K562 (cell line): ENCODE data around the gene NOVA1. TPM values are rescaled to one million over a fixed set of nuclear protein-coding genes. Genes with fewer than 3 reads are reported as not detected.

Experiments used
- ATAC-seq: fragments of 200-7000 bp; cut with Tn5 transposase; 3 replicates; pipeline ENCODE4 v1.9.1; 2020; ENCODE audit warnings: moderate library complexity
- BruUV-seq: library from RNA; stranded (reverse); fragments of 400-500 nt; replicated peaks from 2 replicates; lab custom pipeline; 2021; lab: Mats Ljungman, UMichigan
- CTCF ChIA-PET: fragments of 300-600 bp; formaldehyde crosslinking; extraction: SDS; loops from one replicate; lab custom pipeline; 2021; ENCODE audit warnings: low intra/inter-chr PET ratio; lab: Yijun Ruan, JAX
- POLR2A ChIA-PET: fragments of 300-600, 350-650 bp; sonication (Branson Sonifier 250); formaldehyde crosslinking; extraction: SDS; loops from one replicate; lab custom pipeline; 2021; ENCODE audit warnings: antibody characterized with exemption, inconsistent platforms; lab: Yijun Ruan, JAX
- DNase-seq, 4 experiments: peaks; one replicate each; pipeline versions ENCODE4 v3.0.0 to v3.0.0-alpha.2; 2011 to 2018; ENCODE audit warnings: low spot score in 3 of 4, mixed read lengths in 3 of 4; ENCODE audit errors: extremely low read depth in 1 of 4
- FAIRE-seq: peaks from 2 replicates; lab custom pipeline; 2011; peaks lifted over from hg19 to GRCh38; lab: Jason Lieb, UNC
- H2AFZ ChIP-seq: 2 replicates; pipeline ENCODE4 v1.6.0; 2011; ENCODE audit warnings: low read depth, low read length, control low read depth, inconsistent platforms
- H3K27ac ChIP-seq: fragments of 200-600 bp; 3 replicates; pipeline ENCODE4 v1.8.0; 2011; ENCODE audit warnings: low read depth, mild to moderate bottlenecking, control low read depth, inconsistent platforms, low read length, moderate library complexity, mixed read lengths; ENCODE audit errors: extremely low read depth
- H3K27me3 ChIP-seq, 2 experiments: fragments of 300-600 bp in 1 of 2; 2 replicates in 1 of 2; 3 replicates in 1 of 2; pipeline versions ENCODE4 v1.6.0 to v1.8.0; 2011; ENCODE audit warnings: inconsistent platforms in 2 of 2, low read length in 2 of 2, mild to moderate bottlenecking in 1 of 2, mixed read lengths in 1 of 2, moderate library complexity in 1 of 2; ENCODE audit not compliant: control insufficient read depth in 2 of 2, insufficient read depth in 2 of 2
- H3K36me3 ChIP-seq: fragments of 300-600 bp; 3 replicates; pipeline ENCODE4 v1.8.0; 2011; ENCODE audit warnings: mild to moderate bottlenecking, low read length, inconsistent platforms; ENCODE audit not compliant: control insufficient read depth, insufficient read depth
- H3K4me1 ChIP-seq, 2 experiments: fragments of 200-600 bp in 1 of 2; replicated peaks in 1 of 2; 2 replicates in 1 of 2; 3 replicates in 1 of 2; pipeline versions ENCODE4 v1.5.1 to v1.8.0; 2011; ENCODE audit warnings: inconsistent platforms in 2 of 2, low read length in 2 of 2, mild to moderate bottlenecking in 1 of 2, mixed read lengths in 1 of 2, moderate library complexity in 1 of 2; ENCODE audit not compliant: control insufficient read depth in 2 of 2, insufficient read depth in 2 of 2
- H3K4me2 ChIP-seq: 2 replicates; pipeline ENCODE4 v1.6.1; 2011; ENCODE audit warnings: low read length, control low read depth, inconsistent platforms, mixed read lengths; ENCODE audit not compliant: insufficient read depth
- H3K4me3 ChIP-seq: fragments of 200-600 bp; sonication (generic), shearing (Covaris generic); 2 replicates; pipeline ENCODE4 v1.5.1; 2016; ENCODE audit warnings: control low read depth, inconsistent platforms
- H3K79me2 ChIP-seq: fragments of 200-600 bp; 3 replicates; pipeline ENCODE4 v1.8.0; 2011; ENCODE audit warnings: low read length, inconsistent platforms; ENCODE audit not compliant: control insufficient read depth, insufficient read depth
- H3K9ac ChIP-seq, 2 experiments: 2 replicates each; pipeline versions ENCODE4 v1.6.0 to v1.6.1; 2011; ENCODE audit warnings: low read depth in 2 of 2, low read length in 2 of 2, control low read depth in 1 of 2, inconsistent platforms in 1 of 2, mild to moderate bottlenecking in 1 of 2, mixed read lengths in 1 of 2; ENCODE audit not compliant: insufficient read depth in 1 of 2
- H3K9me1 ChIP-seq: one replicate; pipeline ENCODE4 v1.6.0; 2011; ENCODE audit warnings: inconsistent platforms, mild to moderate bottlenecking, low read length, moderate library complexity; ENCODE audit not compliant: control insufficient read depth, insufficient read depth
- H3K9me3 ChIP-seq: replicated peaks from 2 replicates; pipeline ENCODE4 v1.5.1; 2011; ENCODE audit warnings: low read depth, low read length, inconsistent platforms; ENCODE audit not compliant: control insufficient read depth, insufficient read depth
- H4K20me1 ChIP-seq: replicated peaks from 2 replicates; pipeline ENCODE4 v1.6.1; 2011; ENCODE audit warnings: low read length, inconsistent platforms, mixed read lengths; ENCODE audit not compliant: control insufficient read depth, insufficient read depth
- CEBPB ChIP-seq: fragments of 450-650 bp; IDR thresholded peaks from 2 replicates; pipeline ENCODE4 v1.6.1; 2016; ENCODE audit warnings: missing genetic modification characterization, missing compliant biosample characterization
- EHMT2 ChIP-seq: fragments of 450-650 bp; IDR thresholded peaks from 2 replicates; pipeline ENCODE4 v1.6.1; 2018; ENCODE audit warnings: antibody characterized with exemption
- ERF ChIP-seq: fragments of 450-650 bp; formaldehyde crosslinking; IDR thresholded peaks from 2 replicates; pipeline ENCODE4 v1.4.0; 2020; ENCODE audit warnings: mild to moderate bottlenecking, mixed read lengths
- FOS ChIP-seq: IDR thresholded peaks from 3 replicates; pipeline ENCODE4 v1.6.1; 2011; ENCODE audit not compliant: insufficient read length; ENCODE audit errors: extremely low read depth
- KAT2B ChIP-seq: IDR thresholded peaks from one replicate; pipeline ENCODE4 v1.6.1; 2012; ENCODE audit warnings: low read depth, mild to moderate bottlenecking, control low read depth, inconsistent platforms, low read length, moderate library complexity
- KLF10 ChIP-seq: fragments of 250-450 bp; sonication (Bioruptor Pico); IDR thresholded peaks from 2 replicates; pipeline ENCODE4 v1.6.1; 2021; ENCODE audit warnings: matching md5 sums
- NCOA4 ChIP-seq: fragments of 450-650 bp; IDR thresholded peaks from 2 replicates; pipeline ENCODE4 v1.6.1; 2018; ENCODE audit warnings: mild to moderate bottlenecking; ENCODE audit not compliant: partially characterized antibody
- POLR2AphosphoS5 ChIP-seq: IDR thresholded peaks from 2 replicates; pipeline ENCODE4 v1.6.1; 2011; ENCODE audit warnings: mild to moderate bottlenecking, low read depth, low read length, moderate library complexity; ENCODE audit not compliant: control insufficient read depth, insufficient read depth
- POLR3A ChIP-seq: IDR thresholded peaks from 2 replicates; pipeline ENCODE4 v1.6.1; 2011; ENCODE audit warnings: borderline replicate concordance, mild to moderate bottlenecking, moderate library complexity; ENCODE audit not compliant: insufficient read length, insufficient read depth; ENCODE audit errors: extremely low read depth
- RB1 ChIP-seq: fragments of 450-650 bp; IDR thresholded peaks from 2 replicates; pipeline ENCODE4 v1.6.1; 2017; ENCODE audit warnings: low read depth, mild to moderate bottlenecking
- SREBF1 ChIP-seq: fragments of 150-350 bp; IDR thresholded peaks from 2 replicates; pipeline ENCODE4 v1.6.1; 2014; ENCODE audit warnings: antibody characterized with exemption, low read depth, low read length, borderline replicate concordance
- STAT5B ChIP-seq: fragments of 250-450 bp; sonication (Bioruptor Pico); IDR thresholded peaks from 2 replicates; pipeline ENCODE4 v1.8.0; 2021; ENCODE audit warnings: mild to moderate bottlenecking, inconsistent platforms
- TRIM28 ChIP-seq: fragments of 450-650 bp; IDR thresholded peaks from 2 replicates; pipeline ENCODE4 v1.6.1; 2017
- XRCC4 ChIP-seq: IDR thresholded peaks from one replicate; pipeline ENCODE4 v1.6.1; 2011; ENCODE audit not compliant: insufficient read depth, insufficient read length; ENCODE audit errors: extremely low read depth
- ZNF274 ChIP-seq: IDR thresholded peaks from 2 replicates; pipeline ENCODE4 v1.6.1; 2011; ENCODE audit warnings: low read depth, mild to moderate bottlenecking, low read length, moderate library complexity, borderline replicate concordance
- ZNF431 ChIP-seq: sonication (generic); formaldehyde crosslinking; IDR thresholded peaks from 2 replicates; pipeline ENCODE4 v1.8.0; 2022; ENCODE audit warnings: mild to moderate bottlenecking, missing genetic modification reagents
- ZNF778 ChIP-seq: fragments of 450-650 bp; formaldehyde crosslinking; IDR thresholded peaks from 2 replicates; pipeline ENCODE4 v1.4.0; 2020; ENCODE audit warnings: mild to moderate bottlenecking, moderate library complexity
- ZNF780A ChIP-seq: fragments of 250-450 bp; sonication (Bioruptor Pico); IDR thresholded peaks from 2 replicates; pipeline ENCODE4 v1.5.0; 2021; ENCODE audit warnings: mild to moderate bottlenecking
- WGBS: fragments of 100-300 bp; shearing (Covaris generic); methylation state at CpG from one replicate; pipeline ENCODE4 v1.1.6; 2016; ENCODE audit warnings: low coverage, mixed read lengths; ENCODE audit not compliant: insufficient coverage; ENCODE audit errors: missing lambda C conversion rate; 5-methylcytosine and 5-hydroxymethylcytosine counted together
- in situ Hi-C: fragments of 300-500 bp; cut with MboI; formaldehyde crosslinking; loops from 4 replicates; pipeline ENCODE4 v1.15.0; 2018; ENCODE audit warnings: inconsistent platforms, mixed read lengths
- intact Hi-C: fragments of 100-400 bp; cut with micrococcal nuclease; formaldehyde crosslinking; loops from 2 replicates; pipeline ENCODE4 v1.14.2; 2022
- polyA plus RNA-seq, 8 experiments: library from polyadenylated mRNA; depleted of rRNA in 4 of 8; stranded (reverse) in 5 of 8; unstranded in 3 of 8; fragments of >200 nt; fragmentation: Nextera tagmentation in 2 of 8; fragmentation: Illumina TruSeq in 1 of 8; extraction: Ambion mirVana in 2 of 8; extraction: Trizol in 1 of 8; gene quantifications; 2 replicates each; pipeline versions ENCODE4 v1.2.1 to v1.2.3, GENCODE V29; 2011 to 2014; ENCODE audit warnings: inconsistent platforms in 1 of 8, missing spikeins in 1 of 8
- total RNA-seq, 7 experiments: library from RNA; depleted of rRNA in 6 of 7; stranded (reverse); fragments of >200 nt in 6 of 7; fragmentation: Illumina TruSeq in 2 of 7; extraction: Trizol in 2 of 7; gene quantifications; 2 replicates each; pipeline versions ENCODE4 v1.2.1 to v1.2.3, GENCODE V29; 2011 to 2021; ENCODE audit warnings: low replicate concordance in 1 of 7
- TF ChIP-seq, protein P1 (sequence below): fragments of 450-650 bp; formaldehyde crosslinking; conservative IDR thresholded peaks from 2 replicates; pipeline ENCODE4 v1.4.0; 2022; ENCODE audit warnings: mild to moderate bottlenecking, missing genetic modification characterization
- TF ChIP-seq, protein P2 (sequence below): fragments of 450-650 bp; IDR thresholded peaks from 2 replicates; pipeline ENCODE4 v1.6.1; 2017; ENCODE audit warnings: antibody characterized with exemption

NOVA1 gene
- total and polyA plus RNA-seq, 9 of the 15 experiments (the other 6 are each of a cell fraction or from before 2014, with no cell fraction given), result 0.01 TPM; not detected in 8

DNA sequence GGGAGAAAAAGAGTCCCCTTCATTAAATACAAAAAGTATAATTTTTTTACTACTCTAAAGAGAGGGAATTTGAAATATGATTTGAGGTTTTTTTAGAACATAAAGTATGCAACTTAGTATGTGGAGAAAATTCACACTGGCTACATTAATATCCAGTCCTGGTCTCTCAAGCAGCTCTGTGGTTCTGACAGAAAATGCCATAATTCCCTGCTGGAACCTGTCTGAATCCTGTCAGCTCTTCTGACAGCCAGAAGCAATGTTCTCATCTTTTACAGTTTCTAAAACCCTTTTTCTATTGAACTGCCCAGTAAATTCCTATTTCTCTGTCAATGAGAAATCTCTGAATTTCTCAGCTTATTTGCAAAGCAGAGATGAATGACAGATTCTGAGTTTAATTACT lies 13.4 kb upstream of the NOVA1 start (continued):
- TF ChIP-seq KLF10 (no peak), CEBPB (tag) (no peak), FOS (no peak), POLR3A (no peak), ERF (no peak), ZNF780A (no peak), STAT5B (no peak), EHMT2 (no peak), NCOA4 (no peak), ZNF274 (no peak)
- TF ChIP-seq, protein P1, sequence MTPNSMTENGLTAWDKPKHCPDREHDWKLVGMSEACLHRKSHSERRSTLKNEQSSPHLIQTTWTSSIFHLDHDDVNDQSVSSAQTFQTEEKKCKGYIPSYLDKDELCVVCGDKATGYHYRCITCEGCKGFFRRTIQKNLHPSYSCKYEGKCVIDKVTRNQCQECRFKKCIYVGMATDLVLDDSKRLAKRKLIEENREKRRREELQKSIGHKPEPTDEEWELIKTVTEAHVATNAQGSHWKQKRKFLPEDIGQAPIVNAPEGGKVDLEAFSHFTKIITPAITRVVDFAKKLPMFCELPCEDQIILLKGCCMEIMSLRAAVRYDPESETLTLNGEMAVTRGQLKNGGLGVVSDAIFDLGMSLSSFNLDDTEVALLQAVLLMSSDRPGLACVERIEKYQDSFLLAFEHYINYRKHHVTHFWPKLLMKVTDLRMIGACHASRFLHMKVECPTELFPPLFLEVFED (CRISPR knock-in tag), result no peak

DNA sequence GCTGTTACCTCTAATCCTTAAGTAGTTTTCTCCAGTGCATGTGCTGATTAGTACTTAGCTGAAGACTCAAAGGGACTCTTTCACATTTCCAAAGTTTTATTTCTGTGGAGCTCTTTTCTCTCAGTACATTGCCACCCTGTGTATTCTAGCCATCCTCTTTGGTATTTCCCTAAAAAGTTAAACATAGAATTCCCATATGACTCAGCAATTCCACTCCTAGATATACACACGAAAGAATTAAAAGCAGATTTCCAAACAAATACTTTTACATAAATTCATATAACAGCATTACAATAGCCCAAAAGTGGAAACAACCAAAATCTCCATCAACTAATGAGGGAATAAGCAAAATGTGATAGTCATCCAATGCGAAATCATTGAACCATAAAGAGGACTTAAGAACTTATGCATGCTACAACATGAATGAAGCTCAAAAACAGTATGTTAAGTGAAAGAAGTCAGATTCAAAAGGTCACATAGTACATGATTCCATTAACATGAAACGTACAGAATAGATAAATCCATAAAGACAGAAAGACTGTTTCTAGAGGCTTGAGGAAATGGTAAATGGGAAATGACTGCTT lies 9.0 kb upstream of the NOVA1 start:
- FAIRE-seq, result no peak
- Histone ChIP-seq H3K9me1 (no peaks in the 10 kb centered on the region), H3K79me2 (no peaks in the 10 kb centered on the region), H3K27ac (no peak overlapping the region), H3K9ac (no peak overlapping the region), H3K36me3 (no peaks in the 10 kb centered on the region), H3K4me1 (no peaks in the 10 kb centered on the region), H3K9me3 (no peaks in the 10 kb centered on the region), H2AFZ (no peak overlapping the region), H3K4me3 (no peak overlapping the region), H3K27me3 (no peaks in the 10 kb centered on the region), H4K20me1 (no peaks in the 10 kb centered on the region), H3K4me2 (no peak overlapping the region)
- ATAC-seq, result no peak
- CTCF ChIA-PET, result no interaction called here
- no peak for DNase-seq
- in situ Hi-C loops (no loop called here), intact Hi-C loops (no loop called here)
- BruUV-seq, result no TSS peak
- POLR2A ChIA-PET, result no interaction called here
- 0% methylated on average over 3 of the region's 3 CpGs for WGBS
- TF ChIP-seq RB1 (no peak), TRIM28 (no peak), ZNF778 (CRISPR knock-in tag) (no peak), ZNF431 (CRISPR knock-in tag) (no peak), KAT2B (no peak), POLR2AphosphoS5 (no peak), SREBF1 (no peak), XRCC4 (no peak)
- TF ChIP-seq, protein P2, sequence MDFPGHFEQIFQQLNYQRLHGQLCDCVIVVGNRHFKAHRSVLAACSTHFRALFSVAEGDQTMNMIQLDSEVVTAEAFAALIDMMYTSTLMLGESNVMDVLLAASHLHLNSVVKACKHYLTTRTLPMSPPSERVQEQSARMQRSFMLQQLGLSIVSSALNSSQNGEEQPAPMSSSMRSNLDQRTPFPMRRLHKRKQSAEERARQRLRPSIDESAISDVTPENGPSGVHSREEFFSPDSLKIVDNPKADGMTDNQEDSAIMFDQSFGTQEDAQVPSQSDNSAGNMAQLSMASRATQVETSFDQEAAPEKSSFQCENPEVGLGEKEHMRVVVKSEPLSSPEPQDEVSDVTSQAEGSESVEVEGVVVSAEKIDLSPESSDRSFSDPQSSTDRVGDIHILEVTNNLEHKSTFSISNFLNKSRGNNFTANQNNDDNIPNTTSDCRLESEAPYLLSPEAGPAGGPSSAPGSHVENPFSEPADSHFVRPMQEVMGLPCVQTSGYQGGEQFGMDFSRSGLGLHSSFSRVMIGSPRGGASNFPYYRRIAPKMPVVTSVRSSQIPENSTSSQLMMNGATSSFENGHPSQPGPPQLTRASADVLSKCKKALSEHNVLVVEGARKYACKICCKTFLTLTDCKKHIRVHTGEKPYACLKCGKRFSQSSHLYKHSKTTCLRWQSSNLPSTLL, result no peak
